NK-92 treated with Interleukin-12 subunit alpha and Interleukin-12 subunit beta, amount 100 ng/mL, for 24 hours (cell line): ENCODE measurements around the gene DISP3.
A peak's percentile ranks its signal among the peaks of the same experiment; 100 is the strongest.

Experiments
- DNase-seq: peaks from one replicate; lab custom pipeline; 2025; lab: John Stamatoyannopoulos, UW

Gene DISP3

GRCh38 chr1:11478571-11479374, at the start of gene DISP3:
Gene DISP3, plus strand, starts transcription at chr1:11479155. Its CDS starts 21,838 bp downstream, at chr1:11500993.
- DNase-seq = peak; percentile 16

GRCh38 chr1:11429226-11429625, 49.7 kb upstream of the DISP3 start:
- no peak for DNase-seq

- no peak for DNase-seq
Observed at GRCh38 chr1:11429935-11430334, 49.0 kb upstream of the DISP3 start.

- no peak for DNase-seq
Observed at GRCh38 chr1:11431941-11432507, 46.9 kb upstream of the DISP3 start.

GRCh38 chr1:11432526-11432925, 46.4 kb upstream of the DISP3 start:
- no peak for DNase-seq

GRCh38 chr1:11434501-11434900, 44.5 kb upstream of the DISP3 start:
- DNase-seq = no peak

- DNase-seq = no peak
Observed at GRCh38 chr1:11434926-11435325, 44.0 kb upstream of the DISP3 start.

- no peak for DNase-seq
Observed at GRCh38 chr1:11438996-11439395, 40.0 kb upstream of the DISP3 start.

- DNase-seq = no peak
Observed at GRCh38 chr1:11441211-11441952, 37.6 kb upstream of the DISP3 start.

- DNase-seq = no peak
Observed at GRCh38 chr1:11443043-11443442, 35.9 kb upstream of the DISP3 start.

- no peak for DNase-seq
Observed at GRCh38 chr1:11443961-11444658, 34.8 kb upstream of the DISP3 start.

- no peak for DNase-seq
Observed at GRCh38 chr1:11444907-11445306, 34.0 kb upstream of the DISP3 start.

GRCh38 chr1:11447903-11448302, 31.1 kb upstream of the DISP3 start:
- no peak for DNase-seq

- DNase-seq = no peak
Observed at GRCh38 chr1:11448373-11449099, 30.4 kb upstream of the DISP3 start.

- no peak for DNase-seq
Observed at GRCh38 chr1:11449100-11449403, 29.9 kb upstream of the DISP3 start.

GRCh38 chr1:11450310-11450709, 28.6 kb upstream of the DISP3 start:
- no peak for DNase-seq

- no peak for DNase-seq
Observed at GRCh38 chr1:11453742-11454491, 25.0 kb upstream of the DISP3 start.

- no peak for DNase-seq
Observed at GRCh38 chr1:11455967-11456570, 22.9 kb upstream of the DISP3 start.

- DNase-seq = no peak
Observed at GRCh38 chr1:11456965-11457364, 22.0 kb upstream of the DISP3 start.

- no peak for DNase-seq
Observed at GRCh38 chr1:11458811-11459275, 20.1 kb upstream of the DISP3 start.
